LNCaP clone FGC (cell line): ENCODE results near the gene NOL7.

Source experiments
- DNase-seq: peaks from one replicate; pipeline ENCODE4 v3.0.0-alpha.2; 2011; ENCODE audit warnings: low read depth
- H3K4me3 ChIP-seq: 2 replicates; pipeline ENCODE4 v1.5.1; 2011; ENCODE audit warnings: mild to moderate bottlenecking, low read depth, low read length, control low read depth
- TF ChIP-seq, protein P1 (sequence below): IDR thresholded peaks from 2 replicates; pipeline ENCODE4 v1.5.1; 2012; ENCODE audit warnings: mild to moderate bottlenecking; ENCODE audit not compliant: control insufficient read depth, insufficient read depth; ENCODE audit errors: extremely low read depth

Gene NOL7

DNA sequence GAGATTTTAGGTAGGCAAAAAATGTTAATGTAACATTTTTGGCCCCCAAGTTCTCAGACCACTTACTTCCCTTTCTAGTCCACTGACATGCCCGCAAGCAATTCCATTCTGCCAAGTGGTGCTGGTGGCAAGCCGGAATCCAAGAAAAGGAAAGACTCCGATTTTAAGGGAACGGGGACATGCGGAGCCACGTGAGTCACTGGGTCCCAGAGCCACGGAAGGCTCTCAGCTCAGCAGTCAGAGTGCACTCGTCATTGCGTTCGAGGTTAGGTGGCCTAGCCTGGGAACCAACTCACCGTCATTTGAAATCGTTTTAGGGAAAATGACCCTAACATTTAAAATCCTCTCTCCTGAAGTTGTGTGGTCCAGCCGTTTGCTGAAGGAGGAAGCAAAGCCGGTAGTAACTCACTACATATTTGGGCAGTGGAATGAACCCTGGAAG is 41.4 kb upstream of the NOL7 start:
- H3K4me3 ChIP-seq, result peak overlapping the region; percentile 82
- TF ChIP-seq, protein P1, sequence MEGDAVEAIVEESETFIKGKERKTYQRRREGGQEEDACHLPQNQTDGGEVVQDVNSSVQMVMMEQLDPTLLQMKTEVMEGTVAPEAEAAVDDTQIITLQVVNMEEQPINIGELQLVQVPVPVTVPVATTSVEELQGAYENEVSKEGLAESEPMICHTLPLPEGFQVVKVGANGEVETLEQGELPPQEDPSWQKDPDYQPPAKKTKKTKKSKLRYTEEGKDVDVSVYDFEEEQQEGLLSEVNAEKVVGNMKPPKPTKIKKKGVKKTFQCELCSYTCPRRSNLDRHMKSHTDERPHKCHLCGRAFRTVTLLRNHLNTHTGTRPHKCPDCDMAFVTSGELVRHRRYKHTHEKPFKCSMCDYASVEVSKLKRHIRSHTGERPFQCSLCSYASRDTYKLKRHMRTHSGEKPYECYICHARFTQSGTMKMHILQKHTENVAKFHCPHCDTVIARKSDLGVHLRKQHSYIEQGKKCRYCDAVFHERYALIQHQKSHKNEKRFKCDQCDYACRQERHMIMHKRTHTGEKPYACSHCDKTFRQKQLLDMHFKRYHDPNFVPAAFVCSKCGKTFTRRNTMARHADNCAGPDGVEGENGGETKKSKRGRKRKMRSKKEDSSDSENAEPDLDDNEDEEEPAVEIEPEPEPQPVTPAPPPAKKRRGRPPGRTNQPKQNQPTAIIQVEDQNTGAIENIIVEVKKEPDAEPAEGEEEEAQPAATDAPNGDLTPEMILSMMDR, result no peak
- DNase-seq, result no peak

DNA sequence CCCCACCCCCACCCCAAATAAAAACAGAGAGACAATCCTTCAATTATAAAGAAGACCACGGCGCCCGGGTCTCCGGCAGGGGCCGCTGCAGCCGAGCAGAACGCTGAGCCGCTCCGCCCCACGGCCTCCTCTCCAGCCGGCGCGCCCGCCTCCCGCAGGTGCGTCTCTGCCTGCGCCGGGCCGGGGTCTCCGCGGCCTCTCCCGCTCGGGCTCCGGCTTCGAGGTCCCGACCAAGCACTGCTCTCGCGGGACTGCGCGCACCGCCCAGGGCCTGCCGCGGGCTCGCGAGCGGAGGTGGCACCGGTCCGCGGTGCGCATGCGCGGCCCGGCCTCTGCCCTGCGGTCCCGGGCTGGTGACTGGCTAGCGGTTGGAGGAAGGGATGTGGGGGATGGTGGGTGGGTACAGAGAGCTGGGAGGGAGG is 41.0 kb upstream of the NOL7 start:
- DNase-seq, result peak; percentile 75
- H3K4me3 ChIP-seq, result peak overlapping the region; percentile 82
- TF ChIP-seq, protein P1, result peak; percentile 52

DNA sequence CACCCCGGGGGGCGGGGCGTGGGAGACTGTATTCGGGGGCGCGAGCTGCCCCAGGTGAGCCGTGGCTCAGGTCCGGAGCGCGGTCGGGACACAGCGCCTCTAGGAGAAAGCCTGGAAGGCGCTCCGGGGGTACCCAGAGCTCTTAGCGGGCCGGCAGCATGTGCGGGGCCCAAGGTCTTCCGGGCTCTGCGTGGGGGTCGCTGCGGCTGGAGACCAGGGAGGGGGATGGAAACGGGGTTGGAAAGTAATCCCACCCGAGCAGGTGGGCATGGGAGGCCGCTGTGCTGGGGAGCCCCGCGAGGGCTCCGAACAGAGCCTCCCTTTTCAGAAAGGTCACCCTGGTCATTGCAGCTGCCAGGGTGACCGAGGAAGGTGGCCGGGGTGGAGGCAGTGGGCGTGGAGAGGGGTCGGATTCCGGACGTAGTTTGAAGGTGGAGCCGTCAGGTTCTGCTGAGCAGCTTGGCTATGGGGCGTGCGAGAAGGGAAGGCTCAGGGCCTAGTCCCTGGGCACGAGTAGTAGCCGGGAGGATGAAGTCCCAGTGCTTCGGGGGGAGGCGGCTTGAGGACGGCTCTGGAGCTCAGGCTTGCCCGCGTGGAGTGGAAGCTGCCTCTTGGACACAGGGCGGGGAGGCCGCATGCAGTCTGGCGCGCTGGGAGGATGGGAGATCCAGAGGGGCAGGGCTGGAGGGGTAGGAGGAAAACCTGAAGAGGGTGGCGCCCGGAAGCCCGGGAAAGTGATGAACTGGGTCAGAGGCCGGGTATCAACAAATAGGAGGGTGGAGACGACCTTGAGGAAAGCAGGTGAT is 40.4 kb upstream of the NOL7 start, which contains the start of gene SIRT5:
Gene SIRT5, plus strand, starts transcription at position 31 of the 806 bp plus-strand sequence. CDS start 9,510 bp downstream, outside the sequence.
- H3K4me3 ChIP-seq, result peak within 1 kb of the TSS; percentile 82
- peak; percentile 86 for DNase-seq
- TF ChIP-seq, protein P1, result peak; percentile 63

DNA sequence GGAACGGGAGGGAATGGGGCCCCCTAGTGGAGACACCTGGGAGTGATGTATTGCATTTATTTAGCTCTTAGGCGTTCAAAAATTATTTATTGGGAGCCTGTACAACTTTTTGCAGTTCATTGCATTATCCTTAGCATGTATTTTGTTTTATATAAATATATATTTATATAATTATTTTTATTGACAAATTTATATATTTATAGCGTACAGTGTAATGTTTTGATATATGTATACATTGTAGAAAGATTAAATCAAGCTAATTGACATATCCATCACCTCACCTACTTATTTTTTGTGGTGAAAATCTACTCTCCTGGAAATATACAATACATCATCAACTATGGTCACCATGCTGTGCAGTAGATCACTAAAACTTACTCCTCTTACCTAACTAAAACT is 39.8 kb upstream of the NOL7 start:
- peak overlapping the region; percentile 82 for H3K4me3 ChIP-seq
- DNase-seq, result no peak

DNA sequence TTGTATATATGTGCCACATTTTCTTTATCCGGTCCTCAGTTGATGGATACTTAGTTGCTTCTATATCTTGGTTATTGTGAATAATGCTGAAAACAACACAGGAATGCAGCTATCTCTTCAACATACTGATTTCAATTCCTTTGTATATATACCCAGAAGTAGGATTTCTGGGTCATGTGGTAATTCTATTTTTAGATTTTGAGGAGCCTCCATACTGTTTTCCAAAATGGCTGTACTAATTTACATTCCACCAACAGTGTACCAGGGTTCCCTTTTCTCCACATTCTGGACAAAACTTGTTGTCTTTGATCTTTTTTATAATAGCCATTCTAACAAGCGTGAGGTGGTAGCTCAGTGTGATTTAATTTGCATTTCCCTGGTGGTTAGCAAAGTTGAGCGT is 39.1 kb upstream of the NOL7 start:
- no peak overlapping the region for H3K4me3 ChIP-seq
- TF ChIP-seq, protein P1, result no peak
- DNase-seq, result no peak

More for the DNA sequence above, 39.8 kb upstream of the NOL7 start:
- TF ChIP-seq, protein P1, result no peak

DNA sequence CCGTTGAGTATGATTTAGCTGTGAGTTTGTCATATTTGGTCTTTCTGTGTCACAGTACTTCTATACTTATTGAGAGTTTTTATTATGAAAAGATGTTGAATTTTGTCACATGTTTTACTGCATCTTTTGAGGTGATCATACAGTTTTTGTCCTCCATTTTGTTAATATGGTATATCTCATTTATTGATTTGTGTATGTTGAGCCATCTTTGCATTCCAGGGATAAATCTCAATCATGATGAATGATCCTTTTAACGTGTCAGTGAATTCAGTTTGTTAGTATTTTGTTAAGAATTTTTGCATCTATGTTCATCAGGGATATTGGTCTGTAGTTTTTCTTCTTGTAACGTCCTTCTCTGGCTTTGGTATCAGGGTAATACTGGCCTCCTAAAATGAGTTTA is 37.2 kb upstream of the NOL7 start:
- TF ChIP-seq, protein P1, result no peak
- no peak overlapping the region for H3K4me3 ChIP-seq
- DNase-seq, result no peak
